SK-N-SH (cell line): ENCODE measurements around the gene NECTIN3.

Experiments
- CTCF ChIP-seq: fragments of 200-600 bp; sonication (generic); IDR thresholded peaks from 2 replicates; pipeline ENCODE4 v1.6.1; 2017; ENCODE audit warnings: antibody characterized with exemption, mild to moderate bottlenecking, moderate library complexity
- EZH2phosphoT487 ChIP-seq: fragments of 200-600 bp; sonication (generic); IDR thresholded peaks from 2 replicates; pipeline ENCODE4 v1.6.1; 2017; ENCODE audit warnings: low read depth, mixed run types, mild to moderate bottlenecking, antibody characterized with exemption, moderate library complexity, borderline replicate concordance
- GABPA ChIP-seq: IDR thresholded peaks from 2 replicates; pipeline ENCODE4 v1.4.0; 2012; ENCODE audit warnings: low read depth, mild to moderate bottlenecking
- JUND ChIP-seq: IDR thresholded peaks from 2 replicates; pipeline ENCODE4 v1.4.0; 2012
- MAX ChIP-seq: IDR thresholded peaks from 2 replicates; pipeline ENCODE4 v1.4.0; 2012; ENCODE audit warnings: low read depth
- POLR2AphosphoS5 ChIP-seq: IDR thresholded peaks from 2 replicates; pipeline ENCODE4 v1.6.1; 2012; ENCODE audit warnings: low read depth, low read length
- USF2 ChIP-seq: fragments of 150-350 bp; IDR thresholded peaks from 2 replicates; pipeline ENCODE4 v1.6.1; 2017; ENCODE audit warnings: antibody characterized with exemption, low read length, low read depth, borderline replicate concordance

GRCh38 chr3:111084911-111085310 lies 13.3 kb downstream of the NECTIN3 start:
- TF ChIP-seq CTCF, result no peak
- TF ChIP-seq POLR2AphosphoS5, result no peak
- TF ChIP-seq MAX, result no peak
- TF ChIP-seq EZH2phosphoT487, result no peak
- TF ChIP-seq GABPA, result no peak
- no peak for TF ChIP-seq USF2
- TF ChIP-seq JUND, result no peak
